RWPE1 (cell line): ENCODE data around the gene ITPKB.

Source experiments
- CTCF ChIA-PET: fragments of 350-600 bp; sonication (Branson Sonifier 250); formaldehyde crosslinking; extraction: SDS; loops from one replicate; lab custom pipeline; 2021; lab: Yijun Ruan, JAX
- POLR2A ChIA-PET: fragments of 400-600 bp; formaldehyde crosslinking; extraction: SDS; loops from one replicate; lab custom pipeline; 2020; ENCODE audit warnings: antibody characterized with exemption; ENCODE audit not compliant: low non-redundant PET; lab: Yijun Ruan, JAX
- DNase-seq: peaks from one replicate; pipeline ENCODE4 v3.0.0; 2012; ENCODE audit warnings: low spot score
- H3K27ac ChIP-seq: fragments of 450-650 bp; 2 replicates; pipeline ENCODE4 v1.5.1; 2017
- TF ChIP-seq, protein P1 (sequence below): fragments of 450-650 bp; conservative IDR thresholded peaks from 2 replicates; pipeline ENCODE4 v1.5.1; 2017; ENCODE audit warnings: low read depth, mild to moderate bottlenecking

The ITPKB gene

DNA sequence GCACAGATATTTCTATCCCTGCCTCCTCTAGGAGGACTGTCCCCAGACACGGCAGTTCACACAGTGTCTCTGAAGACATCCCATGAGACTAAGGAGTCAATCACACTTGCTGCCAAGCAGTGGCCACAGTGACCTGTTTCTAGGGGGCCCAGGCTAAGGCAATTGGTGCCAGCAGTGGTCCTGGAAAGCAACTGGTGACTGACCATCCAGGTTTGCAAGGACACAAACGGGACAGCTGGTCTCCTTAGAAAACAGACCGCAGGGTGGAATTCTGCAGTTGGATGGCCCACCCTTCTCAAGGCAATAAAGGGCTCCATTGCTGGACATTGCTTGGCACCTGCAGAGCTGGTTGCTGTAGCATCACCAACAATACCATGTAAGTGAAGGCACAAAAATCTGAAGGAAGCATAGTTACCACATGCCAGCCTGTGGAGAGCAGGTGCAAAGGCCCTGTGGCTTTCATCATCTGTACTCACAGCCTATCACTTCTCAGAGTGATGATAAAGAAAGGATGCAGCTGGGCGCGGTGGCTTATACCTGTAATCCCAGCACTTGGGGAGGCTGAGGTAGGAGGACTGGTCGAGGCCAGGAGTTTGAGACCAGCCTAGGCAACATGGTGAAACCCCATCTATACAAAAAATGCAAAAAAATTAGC is 109.1 kb downstream of the ITPKB start:
- TF ChIP-seq, protein P1, sequence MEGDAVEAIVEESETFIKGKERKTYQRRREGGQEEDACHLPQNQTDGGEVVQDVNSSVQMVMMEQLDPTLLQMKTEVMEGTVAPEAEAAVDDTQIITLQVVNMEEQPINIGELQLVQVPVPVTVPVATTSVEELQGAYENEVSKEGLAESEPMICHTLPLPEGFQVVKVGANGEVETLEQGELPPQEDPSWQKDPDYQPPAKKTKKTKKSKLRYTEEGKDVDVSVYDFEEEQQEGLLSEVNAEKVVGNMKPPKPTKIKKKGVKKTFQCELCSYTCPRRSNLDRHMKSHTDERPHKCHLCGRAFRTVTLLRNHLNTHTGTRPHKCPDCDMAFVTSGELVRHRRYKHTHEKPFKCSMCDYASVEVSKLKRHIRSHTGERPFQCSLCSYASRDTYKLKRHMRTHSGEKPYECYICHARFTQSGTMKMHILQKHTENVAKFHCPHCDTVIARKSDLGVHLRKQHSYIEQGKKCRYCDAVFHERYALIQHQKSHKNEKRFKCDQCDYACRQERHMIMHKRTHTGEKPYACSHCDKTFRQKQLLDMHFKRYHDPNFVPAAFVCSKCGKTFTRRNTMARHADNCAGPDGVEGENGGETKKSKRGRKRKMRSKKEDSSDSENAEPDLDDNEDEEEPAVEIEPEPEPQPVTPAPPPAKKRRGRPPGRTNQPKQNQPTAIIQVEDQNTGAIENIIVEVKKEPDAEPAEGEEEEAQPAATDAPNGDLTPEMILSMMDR = no peak
- H3K27ac ChIP-seq = no peak overlapping the region
- ChIA-PET CTCF (interaction anchor here (0.7 kb wide), 1 partner anchor 831 kb away, joined by 3 read pairs; no protein-coding TSS in a partner anchor), POLR2A (no interaction called here)
- DNase-seq = no peak

DNA sequence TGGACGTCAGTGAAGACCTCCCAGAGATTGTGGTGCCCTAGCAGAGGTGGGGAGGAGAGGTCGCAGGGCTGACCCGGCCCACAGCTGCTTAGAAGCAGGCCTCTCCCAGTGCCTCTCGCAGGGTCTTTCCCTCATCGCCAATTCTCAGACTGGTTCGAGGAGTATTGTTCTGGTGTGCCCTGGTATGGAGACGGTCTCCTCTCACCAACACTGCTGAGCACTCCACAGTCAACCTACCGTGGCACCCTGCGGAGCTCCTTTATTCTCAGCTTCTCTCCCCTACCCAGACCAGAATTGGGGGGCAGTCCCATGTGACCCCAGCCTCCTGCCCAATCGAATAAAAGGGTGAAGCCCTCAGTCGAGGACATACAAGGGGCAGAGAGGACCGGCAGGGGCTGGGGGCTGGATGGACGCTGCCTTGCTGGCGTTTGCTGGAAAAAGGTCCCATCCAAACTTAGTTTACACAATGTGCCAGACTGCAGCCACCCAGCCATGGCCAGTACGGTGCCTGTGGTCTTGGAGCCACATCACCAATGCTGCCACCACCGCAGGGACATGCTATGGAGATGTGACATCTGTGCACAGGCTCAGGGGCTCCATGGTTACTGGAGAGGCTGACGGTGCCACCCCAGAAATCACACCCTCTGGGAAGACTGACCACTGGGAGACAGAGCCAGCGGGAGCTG is 109.7 kb downstream of the ITPKB start:
- CTCF ChIA-PET = interaction anchor here (0.5 to 0.7 kb wide), 3 partner anchors 23 to 832 kb away, joined by 3 to 4 read pairs (median 3); no protein-coding TSS in a partner anchor

DNA sequence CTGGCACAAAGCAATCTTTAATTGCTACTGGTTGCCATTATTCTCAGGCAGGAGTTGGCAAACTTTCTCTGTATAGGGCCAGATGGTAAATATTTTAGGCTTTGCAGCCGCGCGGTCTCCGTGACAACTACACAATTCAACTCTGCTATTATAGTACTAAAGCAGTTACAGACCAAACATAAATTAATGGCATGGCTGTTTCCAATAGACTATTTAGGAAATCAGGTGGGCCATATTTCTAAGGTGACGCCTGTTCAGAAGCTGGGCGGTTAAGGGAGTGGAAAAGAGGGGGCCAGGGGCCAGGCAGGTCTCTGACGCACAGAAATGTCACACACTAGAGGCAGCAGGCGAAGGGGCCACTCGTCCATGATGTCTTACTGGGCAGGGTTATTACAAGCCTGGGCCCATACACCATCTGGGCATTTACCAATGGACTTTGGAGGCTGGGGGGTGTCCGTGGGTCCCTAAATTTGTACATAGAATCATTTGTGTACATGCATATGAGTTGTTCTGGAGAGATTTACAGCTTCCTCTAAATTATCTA is 110.4 kb downstream of the ITPKB start:
- POLR2A ChIA-PET = no interaction called here
- H3K27ac ChIP-seq = no peak overlapping the region
- CTCF ChIA-PET = interaction anchor here (0.5 to 1.1 kb wide), 4 partner anchors 24 to 254 kb away, joined by 3 to 4 read pairs (median 3); partner anchors contain the start of gene STUM
- TF ChIP-seq, protein P1 = no peak
- DNase-seq = no peak

More for the DNA sequence above, 109.7 kb downstream of the ITPKB start:
- no peak for DNase-seq
- POLR2A ChIA-PET = no interaction called here
- no peak overlapping the region for H3K27ac ChIP-seq
- TF ChIP-seq, protein P1 = no peak

DNA sequence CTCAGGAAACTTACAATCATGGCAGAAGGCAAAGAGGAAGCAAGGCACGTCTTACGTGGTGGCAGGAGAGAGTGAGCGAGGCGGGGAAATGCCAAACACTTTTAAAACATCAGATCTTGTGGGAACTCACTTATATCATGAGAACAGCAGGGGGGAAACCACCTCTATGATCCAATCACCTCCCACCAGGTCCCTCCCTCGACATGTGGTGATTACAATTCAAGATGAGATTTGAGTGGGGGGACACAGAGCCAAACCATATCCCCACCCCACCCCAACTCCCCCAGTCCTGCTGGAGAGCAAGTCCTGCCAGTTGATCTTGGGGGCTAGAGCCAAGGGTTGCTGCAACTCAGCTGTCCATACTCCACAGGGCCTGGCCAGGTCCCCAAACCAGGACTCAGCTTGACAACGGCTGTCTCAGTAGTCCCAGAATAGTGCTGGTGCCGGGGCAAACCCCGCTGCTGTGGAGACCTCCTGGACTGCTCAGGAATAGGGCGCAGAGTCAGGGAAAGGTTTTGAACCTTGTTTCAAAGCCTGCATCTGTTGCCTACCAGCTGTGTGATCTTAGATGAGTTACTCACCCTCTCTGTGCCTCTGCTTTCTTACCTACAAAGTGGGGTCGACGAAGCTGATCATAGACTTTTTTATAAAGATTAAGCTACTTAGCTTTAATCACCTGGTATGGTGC is 111.0 kb downstream of the ITPKB start:
- ChIA-PET CTCF (interaction anchor here (0.6 to 1.1 kb wide), 3 partner anchors 46 to 200 kb away, joined by 3 read pairs; partner anchors contain the start of gene STUM), POLR2A (no interaction called here)
- no peak overlapping the region for H3K27ac ChIP-seq
- no peak for DNase-seq
- TF ChIP-seq, protein P1 = no peak

DNA sequence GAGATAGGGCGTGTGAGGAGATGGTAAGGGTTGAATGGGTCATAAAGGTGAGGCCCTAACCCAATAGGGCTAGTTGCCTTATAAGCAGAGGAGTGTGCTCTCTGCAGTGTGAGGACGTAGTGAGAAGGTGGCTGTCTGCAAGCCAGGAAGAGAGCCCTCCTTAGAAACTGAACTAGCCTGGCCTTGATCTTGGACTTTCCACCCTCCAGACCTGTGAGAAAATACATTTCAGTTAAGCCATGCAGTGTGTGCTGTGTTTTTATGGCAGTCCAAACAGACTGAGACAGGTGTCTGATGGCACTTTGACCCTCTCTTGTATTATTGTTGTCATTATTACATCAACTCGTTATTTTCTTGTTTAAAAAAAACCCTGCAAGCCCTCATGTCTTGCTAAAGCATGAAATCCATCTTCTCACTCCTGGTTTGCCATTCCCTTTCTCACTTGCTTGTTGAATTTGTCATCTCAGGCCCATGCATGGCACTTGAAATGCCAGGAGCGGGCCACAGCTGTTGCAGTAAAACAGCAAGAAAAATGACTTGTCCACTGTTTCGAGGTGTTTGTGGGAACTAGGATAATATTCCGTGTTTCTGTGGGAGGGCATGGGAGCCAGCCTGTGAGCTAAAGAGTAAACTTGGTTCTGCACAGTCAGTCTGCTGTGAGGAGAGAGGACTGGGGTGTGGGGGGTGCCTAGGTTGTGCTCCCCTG is 111.9 kb downstream of the ITPKB start:
- ChIA-PET POLR2A (no interaction called here), CTCF (interaction anchor here (0.6 to 1.6 kb wide), 24 partner anchors 9 to 831 kb away, joined by 3 to 29 read pairs (median 4); partner anchors contain the start of gene PARP1)
- DNase-seq = no peak
- no peak overlapping the region for H3K27ac ChIP-seq
- TF ChIP-seq, protein P1 = no peak
